HepG2 (cell line): ENCODE measurements around the gene CCNF. TPM values are rescaled to one million over a fixed set of nuclear protein-coding genes. Genes with fewer than 3 reads are reported as not detected.

Source experiments
- ATAC-seq: fragments of 200-7000 bp; cut with Tn5 transposase; 3 replicates; pipeline ENCODE4 v1.9.1; 2020; ENCODE audit warnings: mild to moderate bottlenecking, moderate library complexity
- BruUV-seq: library from RNA; stranded (reverse); fragments of 400-500 nt; replicated peaks from 2 replicates; lab custom pipeline; 2021; lab: Mats Ljungman, UMichigan
- CTCF ChIA-PET: fragments of 300-600 bp; formaldehyde crosslinking; extraction: SDS; loops from one replicate; lab custom pipeline; 2021; ENCODE audit warnings: low total read pairs, inconsistent platforms, low intra/inter-chr PET ratio; lab: Yijun Ruan, JAX
- POLR2A ChIA-PET: fragments of 350-600 bp; sonication (Branson Sonifier 250); formaldehyde crosslinking; loops from one replicate; lab custom pipeline; 2020; ENCODE audit warnings: antibody characterized with exemption, inconsistent platforms; lab: Yijun Ruan, JAX
- DNase-seq: peaks from one replicate; pipeline ENCODE4 v3.0.0-alpha.2; 2015; ENCODE audit warnings: low spot score
- FAIRE-seq: peaks from 3 replicates; lab custom pipeline; 2011; peaks lifted over from hg19 to GRCh38; lab: Jason Lieb, UNC
- H2AFZ ChIP-seq: one replicate; pipeline ENCODE4 v1.6.1; 2011; ENCODE audit warnings: low read length, inconsistent platforms
- H3K27ac ChIP-seq: fragments of 300-600 bp; 3 replicates; pipeline ENCODE4 v1.8.0; 2011; ENCODE audit warnings: mixed run types, mild to moderate bottlenecking, mixed read lengths, low read length, inconsistent platforms; ENCODE audit not compliant: insufficient read depth; ENCODE audit errors: extremely low read length
- H3K27me3 ChIP-seq, 2 experiments: fragments of 200-600 bp in 1 of 2; 2 replicates in 1 of 2; 3 replicates in 1 of 2; pipeline versions ENCODE4 v1.6.0 to v1.8.0; 2011; ENCODE audit warnings: low read length in 2 of 2, mild to moderate bottlenecking in 2 of 2, moderate library complexity in 2 of 2, inconsistent platforms in 1 of 2; ENCODE audit not compliant: insufficient read depth in 2 of 2, control insufficient read depth in 1 of 2
- H3K36me3 ChIP-seq, 2 experiments: fragments of 200-600 bp in 1 of 2; replicated peaks in 1 of 2; 2 replicates in 1 of 2; 3 replicates in 1 of 2; pipeline versions ENCODE4 v1.5.1 to v1.8.0; 2011; ENCODE audit warnings: low read length in 2 of 2, inconsistent platforms in 1 of 2; ENCODE audit not compliant: insufficient read depth in 2 of 2, control insufficient read depth in 1 of 2
- H3K4me1 ChIP-seq: 2 replicates; pipeline ENCODE4 v1.5.1; 2012; ENCODE audit warnings: low read length, inconsistent platforms; ENCODE audit not compliant: insufficient read depth
- H3K4me2 ChIP-seq: 2 replicates; pipeline ENCODE4 v1.6.0; 2011; ENCODE audit warnings: low read depth, low read length, inconsistent platforms
- H3K4me3 ChIP-seq, 3 experiments: fragments of 200-600 bp in 1 of 3; sonication (generic), shearing (Covaris generic) in 1 of 3; replicated peaks in 1 of 3; 2 replicates each; pipeline ENCODE4 v1.5.1; 2011 to 2016; ENCODE audit warnings: low read length in 3 of 3, inconsistent platforms in 2 of 3, low read depth in 2 of 3, mild to moderate bottlenecking in 2 of 3, control low read depth in 1 of 3, mixed read lengths in 1 of 3; ENCODE audit not compliant: insufficient read depth in 1 of 3
- H3K79me2 ChIP-seq: one replicate; pipeline ENCODE4 v1.6.1; 2011; ENCODE audit warnings: low read length, inconsistent platforms; ENCODE audit not compliant: insufficient read depth
- H3K9ac ChIP-seq: 2 replicates; pipeline ENCODE4 v1.6.0; 2011; ENCODE audit warnings: mild to moderate bottlenecking, low read depth, low read length, inconsistent platforms; ENCODE audit not compliant: insufficient read depth
- H3K9me3 ChIP-seq: 2 replicates; pipeline ENCODE4 v1.5.1; 2012; ENCODE audit warnings: mild to moderate bottlenecking, low read length
- H4K20me1 ChIP-seq: 2 replicates; pipeline ENCODE4 v1.6.0; 2011; ENCODE audit warnings: inconsistent platforms, mild to moderate bottlenecking, low read length, moderate library complexity; ENCODE audit not compliant: insufficient read depth
- AHR ChIP-seq: IDR thresholded peaks from 2 replicates; pipeline ENCODE4 v1.6.1; 2018; ENCODE audit warnings: missing genetic modification reagents, missing compliant biosample characterization
- FOXJ3 ChIP-seq: sonication (generic); formaldehyde crosslinking; IDR thresholded peaks from 2 replicates; pipeline ENCODE4 v1.4.0; 2020; ENCODE audit warnings: missing genetic modification reagents, mild to moderate bottlenecking, borderline replicate concordance
- FOXM1 ChIP-seq: sonication (generic); formaldehyde crosslinking; IDR thresholded peaks from 2 replicates; pipeline ENCODE4 v1.5.0; 2020; ENCODE audit warnings: missing genetic modification reagents
- GZF1 ChIP-seq: sonication (generic); formaldehyde crosslinking; IDR thresholded peaks from 2 replicates; pipeline ENCODE4 v1.5.1; 2020; ENCODE audit warnings: mild to moderate bottlenecking, missing genetic modification reagents
- HBP1 ChIP-seq: IDR thresholded peaks from 2 replicates; pipeline ENCODE4 v1.6.1; 2016; ENCODE audit warnings: low read depth, control low read depth
- HNF4G ChIP-seq, 2 experiments: sonication (generic) in 1 of 2; formaldehyde crosslinking in 1 of 2; IDR thresholded peaks; 2 replicates each; pipeline versions ENCODE4 v1.4.0 to v1.6.1; 2011 to 2020; ENCODE audit warnings: borderline replicate concordance in 2 of 2, low read depth in 2 of 2, mild to moderate bottlenecking in 2 of 2, low read length in 1 of 2, missing genetic modification reagents in 1 of 2, moderate library complexity in 1 of 2
- KLF11 ChIP-seq: IDR thresholded peaks from 2 replicates; pipeline ENCODE4 v1.6.1; 2016; ENCODE audit warnings: missing compliant biosample characterization
- PHF5A ChIP-seq: IDR thresholded peaks from one replicate; pipeline ENCODE4 v1.6.1; 2018; ENCODE audit warnings: low read depth, missing genetic modification reagents; ENCODE audit not compliant: unreplicated experiment
- SRSF9 ChIP-seq: fragments of 200-400 bp; formaldehyde crosslinking; IDR thresholded peaks from 2 replicates; pipeline ENCODE4 v1.6.1; 2018; ENCODE audit warnings: borderline replicate concordance, mild to moderate bottlenecking, low read depth, low read length; ENCODE audit not compliant: insufficient read depth, poor library complexity, severe bottlenecking
- TP53 ChIP-seq: sonication (generic); formaldehyde crosslinking; conservative IDR thresholded peaks from 2 replicates; pipeline ENCODE4 v1.4.0; 2020; ENCODE audit warnings: missing genetic modification reagents
- WIZ ChIP-seq: sonication (generic); formaldehyde crosslinking; IDR thresholded peaks from 2 replicates; pipeline ENCODE4 v1.5.1; 2020; ENCODE audit warnings: mild to moderate bottlenecking, missing genetic modification reagents
- ZKSCAN1 ChIP-seq: fragments of 150-350 bp; IDR thresholded peaks from 2 replicates; pipeline ENCODE4 v1.6.1; 2014; ENCODE audit warnings: low read length
- ZMYM4 ChIP-seq: sonication (generic); formaldehyde crosslinking; IDR thresholded peaks from 2 replicates; pipeline ENCODE4 v1.8.1; 2023; ENCODE audit warnings: mild to moderate bottlenecking, missing genetic modification reagents
- ZNF232 ChIP-seq: sonication (generic); formaldehyde crosslinking; IDR thresholded peaks from 2 replicates; pipeline ENCODE4 v1.4.0; 2020; ENCODE audit warnings: missing genetic modification reagents, borderline replicate concordance
- ZNF468 ChIP-seq: sonication (generic); formaldehyde crosslinking; IDR thresholded peaks from 2 replicates; pipeline ENCODE4 v1.8.0; 2022; ENCODE audit warnings: mild to moderate bottlenecking, moderate library complexity, missing genetic modification reagents
- ZNF670 ChIP-seq: sonication (generic); formaldehyde crosslinking; IDR thresholded peaks from 2 replicates; pipeline ENCODE4 v1.8.0; 2022; ENCODE audit warnings: mild to moderate bottlenecking, missing genetic modification reagents, borderline replicate concordance
- WGBS: methylation state at CpG from one replicate; pipeline ENCODE4 v1.1.6; 2017; ENCODE audit warnings: low lambda C conversion rate; 5-methylcytosine and 5-hydroxymethylcytosine counted together
- in situ Hi-C: cut with HindIII; loops from 2 replicates; pipeline ENCODE4 v1.10.0; 2017; ENCODE audit warnings: low pct_unique_long_range_greater_than_20kb; ENCODE audit not compliant: extremely low pct_ligation_motif_present
- intact Hi-C: fragments of 100-400 bp; cut with micrococcal nuclease; formaldehyde crosslinking; loops from one replicate; pipeline ENCODE4 v1.10.0; 2022; ENCODE audit not compliant: unreplicated experiment
- polyA plus RNA-seq, 8 experiments: library from polyadenylated mRNA; depleted of rRNA in 3 of 8; stranded (reverse) in 7 of 8; unstranded in 1 of 8; fragments of >200 nt; fragmentation: Illumina TruSeq in 4 of 8; extraction: Trizol in 4 of 8; gene quantifications; 2 replicates each; pipeline versions ENCODE4 v1.2.1 to v1.2.3, GENCODE V29; 2011 to 2016; ENCODE audit warnings: low read depth in 4 of 8, missing spikeins in 1 of 8, mixed read lengths in 1 of 8; ENCODE audit not compliant: insufficient read depth in 1 of 8
- total RNA-seq, 5 experiments: library from RNA; depleted of rRNA; stranded (reverse); fragments of >200 nt; fragmentation: Illumina TruSeq; extraction: Trizol; gene quantifications; 2 replicates each; pipeline ENCODE4 v1.2.3, GENCODE V29; 2016; ENCODE audit warnings: low read depth in 1 of 5

The CCNF gene
- total and polyA plus RNA-seq, 2 of the 13 experiments (the other 11 are each of a cell fraction or from before 2014, with no cell fraction given): 6.4 to 22.8 TPM

GRCh38 chr16:2497695-2498484, 68.6 kb downstream of the CCNF start:
- Histone ChIP-seq H3K27me3 (no peaks in the 10 kb centered on the region), H3K9me3 (no peaks in the 10 kb centered on the region), H3K4me1 (peaks cover 14% of the 10 kb centered on the region), H3K4me2 (no peak overlapping the region), H3K9ac (no peak overlapping the region), H3K79me2 (no peaks in the 10 kb centered on the region), H4K20me1 (no peaks in the 10 kb centered on the region), H3K27ac (no peak overlapping the region), H2AFZ (no peak overlapping the region), H3K4me3 (no peak overlapping the region), H3K36me3 (peaks cover 14 to 29% of the 10 kb centered on the region in 2 experiments; a peak in 4 of 5 replicates)
- no peak for FAIRE-seq
- no peak for TF ChIP-seq FOXJ3 (CRISPR knock-in tag)
- TF ChIP-seq HBP1 (CRISPR knock-in tag): no peak
- TF ChIP-seq PHF5A (CRISPR knock-in tag): no peak
- no peak for TF ChIP-seq GZF1 (CRISPR knock-in tag)
- no peak for TF ChIP-seq FOXM1 (CRISPR knock-in tag)
- TF ChIP-seq ZKSCAN1: no peak
- no peak for TF ChIP-seq ZNF468 (CRISPR knock-in tag)
- no peak for TF ChIP-seq ZMYM4
- no peak for TF ChIP-seq HNF4G (IDR thresholded peaks at IDR 0.05; ENCODE audit: borderline replicate concordance, low read depth, low read length)
- no peak for TF ChIP-seq HNF4G (CRISPR knock-in tag; IDR thresholded peaks at IDR 0.05; ENCODE audit: borderline replicate concordance, low read depth)
- no peak for TF ChIP-seq TP53 (CRISPR knock-in tag)
- no peak for TF ChIP-seq WIZ (CRISPR knock-in tag)
- no peak for TF ChIP-seq ZNF232
- no peak for TF ChIP-seq AHR
- TF ChIP-seq KLF11 (CRISPR knock-in tag): no peak
- TF ChIP-seq SRSF9: no peak
- TF ChIP-seq ZNF670 (CRISPR knock-in tag): no peak
- in situ Hi-C loops: no loop called here
- CTCF ChIA-PET: no interaction called here
- no peak for ATAC-seq
- POLR2A ChIA-PET: no interaction called here
- no peak for DNase-seq
- no TSS peak for BruUV-seq
- WGBS: 96% methylated on average over 19 of the region's 26 CpGs
- intact Hi-C loops: no loop called here
